ENCODE data around the gene SLC35B1. TPM values are rescaled to one million over a fixed set of nuclear protein-coding genes. Genes with fewer than 3 reads are reported as not detected.

SLC35B1 gene
- polyA plus RNA-seq, 1 of the 3 experiments (the other 2 are of a cell fraction): 89.8 TPM

GRCh38 chr17:49677134-49677932 is 30.4 kb downstream of the SLC35B1 start:
- Histone ChIP-seq H3F3A (replicated peaks; ENCODE audit: insufficient read depth) (no peaks in the 10 kb centered on the region), H3K4me1 (ENCODE audit: control insufficient read depth in 1 of 2, insufficient read depth in 2 of 2, low read depth in 1 of 2, low read length in 1 of 2) (peaks cover 11 to 13% of the 10 kb centered on the region in 2 experiments; a peak in 3 of 4 replicates), H3K4me2 (peak overlapping the region; percentile 89), H3K9me2 (no peaks in the 10 kb centered on the region), H4K20me1 (ENCODE audit: insufficient read depth) (peaks cover 29% of the 10 kb centered on the region), H3K79me2 (ENCODE audit: insufficient read depth) (peaks cover 51% of the 10 kb centered on the region), H3K36me3 (replicated peaks in 1 of 2; ENCODE audit: control insufficient read depth in 1 of 2, insufficient read depth in 2 of 2, low read length in 1 of 2) (peaks cover 12 to 27% of the 10 kb centered on the region in 2 experiments), H3K27ac (ENCODE audit: low read depth in 2 of 2, low read length in 1 of 2) (peak overlapping the region; percentile 84 to 91), H3K9ac (peak overlapping the region; percentile 76), H3K4me3 (ENCODE audit: low read depth in 2 of 2, low read length in 1 of 2) (peak overlapping the region; percentile 55 to 68), H3K27me3 (ENCODE audit: insufficient read depth) (no peaks in the 10 kb centered on the region), H2AFZ (ENCODE audit: low read depth) (peak overlapping the region; percentile 67), H3K9me3 (no peaks in the 10 kb centered on the region)
- peak; percentile 97 for DNase-seq
- CTCF ChIA-PET: interaction anchor here (0.6 to 50.8 kb wide), 7 partner anchors 18 to 750 kb away, joined by 3 to 2107 read pairs (median 4); partner anchors contain the start of genes NXPH3 and SLC35B1
- POLR2A ChIA-PET: no interaction called here
- TF ChIP-seq JUND (IDR thresholded peaks at IDR 0.05) (no peak), EZH2phosphoT487 (IDR thresholded peaks at IDR 0.05; ENCODE audit: borderline replicate concordance, low read depth) (no peak), POLR2AphosphoS5 (IDR thresholded peaks at IDR 0.05; ENCODE audit: low read depth, low read length) (peak; percentile 55; the same call in 1 of the 2 replicates), SMC3 (IDR thresholded peaks at IDR 0.05; ENCODE audit: low read depth, low read length) (no peak), CHD2 (IDR thresholded peaks at IDR 0.05; ENCODE audit: low read length, partially characterized antibody) (peak; percentile 10), ELF1 (IDR thresholded peaks at IDR 0.05) (no peak), ZBTB33 (IDR thresholded peaks at IDR 0.05; ENCODE audit: borderline replicate concordance, low read depth) (no peak), FOXJ3 (CRISPR knock-in tag; IDR thresholded peaks at IDR 0.05) (no peak), RAD21 (IDR thresholded peaks at IDR 0.05; ENCODE audit: low read length) (no peak), RFX5 (IDR thresholded peaks at IDR 0.05; ENCODE audit: low read length) (no peak), GABPA (IDR thresholded peaks at IDR 0.05; ENCODE audit: low read depth) (no peak), FOSL2 (IDR thresholded peaks at IDR 0.05; ENCODE audit: borderline replicate concordance, low read depth) (no peak), MAX (IDR thresholded peaks at IDR 0.05; ENCODE audit: low read depth) (peak; percentile 64), REST (IDR thresholded peaks at IDR 0.05; ENCODE audit: low read depth, low read length) (no peak), TCF12 (IDR thresholded peaks at IDR 0.05) (no peak), CTCF (IDR thresholded peaks at IDR 0.05) (0 out of 2 replicates have a peak, but pooled peaks have one; percentile 15), MXI1 (IDR thresholded peaks at IDR 0.05; ENCODE audit: low read depth, low read length) (peak; percentile 86), NRF1 (IDR thresholded peaks at IDR 0.05; ENCODE audit: low read depth, low read length) (peak; percentile 100)
- under 1% methylated on average over 33 of the region's 34 CpGs for WGBS (ENCODE audit: low lambda C conversion rate)
